Osteocyte (in vitro differentiated cells): ENCODE data around the gene LRRK1. TPM values are rescaled to one million over a fixed set of nuclear protein-coding genes. Genes with fewer than 3 reads are reported as not detected.

Experiments used
- DNase-seq: peaks from one replicate; pipeline ENCODE4 v3.0.0; 2021; ENCODE audit warnings: mixed read lengths; ENCODE audit not compliant: unreplicated experiment; ENCODE audit errors: extremely low spot score
- H3K27ac Mint-ChIP-seq: one replicate; pipeline ENCODE4 v1.8.0; 2021; ENCODE audit warnings: mild to moderate bottlenecking, mixed read lengths; ENCODE audit not compliant: unreplicated experiment
- H3K27me3 Mint-ChIP-seq: one replicate; pipeline ENCODE4 v1.8.0; 2021; ENCODE audit warnings: mixed read lengths; ENCODE audit not compliant: unreplicated experiment
- H3K36me3 Mint-ChIP-seq: one replicate; pipeline ENCODE4 v1.8.0; 2021; ENCODE audit warnings: mixed read lengths; ENCODE audit not compliant: unreplicated experiment
- H3K4me1 Mint-ChIP-seq: one replicate; pipeline ENCODE4 v1.8.0; 2021; ENCODE audit warnings: mixed read lengths; ENCODE audit not compliant: unreplicated experiment
- H3K4me3 Mint-ChIP-seq: one replicate; pipeline ENCODE4 v1.8.0; 2021; ENCODE audit warnings: mild to moderate bottlenecking, moderate library complexity, mixed read lengths; ENCODE audit not compliant: unreplicated experiment
- H3K9me3 Mint-ChIP-seq: one replicate; pipeline ENCODE4 v1.8.0; 2021; ENCODE audit warnings: mixed read lengths; ENCODE audit not compliant: unreplicated experiment
- total RNA-seq: library from RNA; stranded (reverse); gene quantifications from 2 replicates; pipeline ENCODE4 v1.2.1, GENCODE V29; 2021
- TF ChIP-seq, protein P1 (sequence below): fragments of 200-600 bp; sonication (generic); IDR thresholded peaks from 2 replicates; pipeline ENCODE4 v1.5.0; 2021; ENCODE audit warnings: antibody characterized with exemption, mild to moderate bottlenecking, moderate library complexity

Gene LRRK1
- total RNA-seq, 1 donor from 2014 or later = 10.8 TPM

DNA sequence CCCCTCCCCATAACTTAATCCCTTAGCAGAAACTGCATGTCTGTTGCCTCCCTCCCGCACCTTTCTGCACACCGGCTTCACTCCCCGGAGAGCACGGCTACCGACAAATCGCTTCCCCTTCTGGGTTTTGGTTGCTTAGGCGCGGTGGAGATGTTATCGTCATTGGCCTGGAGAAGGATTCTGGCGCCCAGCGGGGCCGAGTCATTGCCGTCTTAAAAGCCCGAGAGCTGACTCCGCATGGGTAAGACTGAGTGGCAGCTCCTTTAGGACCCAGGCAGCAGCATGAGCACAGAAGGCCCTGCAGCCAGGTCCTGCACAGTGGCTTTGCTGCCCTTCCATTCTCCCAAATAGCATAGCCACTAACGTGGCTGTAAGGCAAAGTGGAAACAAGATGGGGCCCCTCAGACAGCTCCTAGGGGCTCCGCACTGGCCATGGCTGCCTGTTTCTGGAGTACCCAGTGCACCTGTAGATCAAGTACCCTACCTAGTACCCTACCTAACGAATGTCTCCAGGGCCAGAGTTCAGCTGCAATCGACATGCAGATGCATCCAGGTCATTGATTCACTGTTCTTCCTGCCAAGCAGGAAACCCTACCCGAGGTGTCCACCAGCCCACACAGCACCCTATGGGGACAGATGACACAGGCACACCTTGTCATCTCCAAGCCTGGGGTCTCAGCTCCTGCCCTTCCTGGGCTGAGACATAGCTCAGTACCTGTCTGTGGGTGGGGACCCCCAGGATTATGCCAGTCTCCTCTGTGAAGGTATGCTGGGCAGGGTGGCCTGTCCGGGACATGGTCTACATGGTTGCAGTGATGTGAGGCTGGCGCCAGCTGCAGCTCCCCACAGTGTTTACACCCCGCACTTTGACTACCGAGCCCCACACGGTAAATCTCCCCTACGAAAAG lies 147.6 kb downstream of the LRRK1 start:
- Mint-ChIP-seq H3K27me3 (no peaks in the 10 kb centered on the region), H3K9me3 (no peaks in the 10 kb centered on the region), H3K4me3 (no peak overlapping the region), H3K36me3 (peaks cover 12% of the 10 kb centered on the region), H3K27ac (no peak overlapping the region), H3K4me1 (peaks cover 49% of the 10 kb centered on the region)
- TF ChIP-seq, protein P1, sequence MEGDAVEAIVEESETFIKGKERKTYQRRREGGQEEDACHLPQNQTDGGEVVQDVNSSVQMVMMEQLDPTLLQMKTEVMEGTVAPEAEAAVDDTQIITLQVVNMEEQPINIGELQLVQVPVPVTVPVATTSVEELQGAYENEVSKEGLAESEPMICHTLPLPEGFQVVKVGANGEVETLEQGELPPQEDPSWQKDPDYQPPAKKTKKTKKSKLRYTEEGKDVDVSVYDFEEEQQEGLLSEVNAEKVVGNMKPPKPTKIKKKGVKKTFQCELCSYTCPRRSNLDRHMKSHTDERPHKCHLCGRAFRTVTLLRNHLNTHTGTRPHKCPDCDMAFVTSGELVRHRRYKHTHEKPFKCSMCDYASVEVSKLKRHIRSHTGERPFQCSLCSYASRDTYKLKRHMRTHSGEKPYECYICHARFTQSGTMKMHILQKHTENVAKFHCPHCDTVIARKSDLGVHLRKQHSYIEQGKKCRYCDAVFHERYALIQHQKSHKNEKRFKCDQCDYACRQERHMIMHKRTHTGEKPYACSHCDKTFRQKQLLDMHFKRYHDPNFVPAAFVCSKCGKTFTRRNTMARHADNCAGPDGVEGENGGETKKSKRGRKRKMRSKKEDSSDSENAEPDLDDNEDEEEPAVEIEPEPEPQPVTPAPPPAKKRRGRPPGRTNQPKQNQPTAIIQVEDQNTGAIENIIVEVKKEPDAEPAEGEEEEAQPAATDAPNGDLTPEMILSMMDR = no peak
- no peak for DNase-seq

DNA sequence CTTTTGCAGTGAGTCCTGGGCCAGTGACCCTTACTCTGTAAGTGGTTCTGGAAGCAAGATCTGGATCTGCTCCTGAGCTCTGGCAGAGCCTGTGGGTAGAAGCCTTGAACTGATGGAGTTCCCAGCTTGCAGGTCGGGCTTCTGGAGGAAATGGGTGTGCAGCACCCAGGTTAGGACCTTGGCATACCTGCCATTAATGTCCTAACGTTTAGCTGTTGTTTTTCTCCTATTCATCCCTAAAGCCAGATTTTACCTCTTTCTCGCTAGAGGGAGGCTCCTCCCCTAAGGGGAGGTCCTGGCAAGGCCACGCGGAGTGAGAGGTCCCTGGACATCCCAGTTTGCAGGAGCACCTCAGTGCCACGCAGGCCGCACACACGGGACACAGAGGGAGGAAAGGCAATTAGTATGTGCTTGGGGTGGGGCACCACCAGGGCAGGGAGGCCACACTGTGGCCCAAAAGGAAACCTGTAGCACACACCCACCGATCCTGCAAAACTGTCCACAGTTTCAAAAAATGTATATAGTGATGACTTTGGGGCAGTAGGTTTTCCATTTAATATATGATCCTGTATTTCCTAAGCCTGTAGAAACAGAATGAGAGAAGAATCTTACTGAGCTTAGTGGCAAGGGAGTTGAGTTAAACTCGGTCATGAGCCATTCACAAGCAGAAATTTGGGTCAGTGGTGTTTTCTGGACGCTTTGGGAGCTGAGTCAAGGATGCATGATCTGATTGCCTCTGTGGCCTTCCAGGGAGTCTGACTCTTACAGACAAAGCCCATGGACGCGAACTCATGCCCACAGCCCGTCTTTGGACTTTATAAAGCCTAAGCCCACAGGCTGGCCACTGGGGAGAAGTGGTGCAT lies 148.7 kb downstream of the LRRK1 start:
- TF ChIP-seq, protein P1 = no peak
- Mint-ChIP-seq H3K36me3 (peaks cover 10% of the 10 kb centered on the region), H3K4me1 (peaks cover 49% of the 10 kb centered on the region), H3K9me3 (no peaks in the 10 kb centered on the region), H3K4me3 (no peak overlapping the region), H3K27ac (no peak overlapping the region), H3K27me3 (no peaks in the 10 kb centered on the region)
- DNase-seq = no peak

DNA sequence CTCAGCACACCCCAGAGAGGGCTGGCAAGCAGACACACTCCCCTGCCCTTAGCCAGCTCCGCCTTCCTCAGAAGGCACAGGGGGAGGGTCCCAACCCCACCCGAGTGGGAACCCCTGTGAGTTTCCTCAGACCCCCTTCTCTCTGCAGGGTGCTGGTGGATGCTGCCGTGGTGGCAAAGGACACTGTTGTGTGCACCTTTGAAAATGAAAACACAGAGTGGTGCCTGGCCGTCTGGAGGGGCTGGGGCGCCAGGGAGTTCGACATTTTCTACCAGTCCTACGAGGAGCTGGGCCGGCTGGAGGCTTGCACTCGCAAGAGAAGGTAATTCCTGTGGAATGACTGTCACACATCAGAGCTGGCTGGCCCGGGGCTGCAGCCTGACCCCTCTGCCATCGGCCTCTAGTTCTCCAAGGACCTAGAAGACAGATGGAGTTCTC lies 149.4 kb downstream of the LRRK1 start:
- H3K4me3 Mint-ChIP-seq = no peak overlapping the region
- no peaks in the 10 kb centered on the region for H3K9me3 Mint-ChIP-seq
- no peaks in the 10 kb centered on the region for H3K27me3 Mint-ChIP-seq
- H3K36me3 Mint-ChIP-seq = peaks cover 3% of the 10 kb centered on the region
- H3K4me1 Mint-ChIP-seq = peaks cover 44% of the 10 kb centered on the region
- no peak for DNase-seq
- TF ChIP-seq, protein P1 = no peak
- peak overlapping the region; percentile 53 for H3K27ac Mint-ChIP-seq

DNA sequence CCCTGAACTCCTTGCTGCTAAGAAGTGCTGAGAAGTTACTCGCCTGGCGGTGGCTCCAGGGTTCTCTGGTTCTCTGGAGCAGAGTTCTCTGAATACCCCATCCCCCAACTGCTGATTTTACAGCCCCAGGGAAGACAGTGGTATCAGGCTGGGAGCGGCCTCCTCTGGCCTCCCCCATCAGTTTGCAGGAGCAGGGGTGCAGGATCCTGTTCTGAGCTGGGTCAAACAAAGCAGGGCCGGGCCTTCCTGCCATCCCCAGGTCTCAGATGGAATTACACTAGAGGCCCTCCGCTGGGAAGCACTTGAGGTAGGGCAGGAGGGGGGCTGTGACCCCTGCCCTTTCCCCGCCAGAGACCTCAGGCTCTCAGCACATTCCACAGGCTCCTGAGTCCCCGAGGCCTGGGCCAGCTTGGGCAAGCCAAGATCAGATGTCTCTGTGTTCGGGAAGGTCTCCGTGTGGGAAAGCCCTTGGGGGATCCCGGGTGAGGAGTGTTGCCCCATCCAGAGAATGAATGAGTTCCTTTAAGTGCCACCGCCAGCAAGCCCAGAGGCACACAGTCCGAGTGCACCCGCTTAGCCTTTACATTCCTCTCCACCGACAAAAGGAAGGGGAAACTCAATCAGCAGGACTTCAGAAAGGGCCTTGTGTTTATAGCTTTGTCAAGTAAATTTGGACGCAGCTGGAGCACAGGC lies 149.9 kb downstream of the LRRK1 start:
- TF ChIP-seq, protein P1 = peak; percentile 39
- DNase-seq = no peak
- peak overlapping the region; percentile 53 for H3K27ac Mint-ChIP-seq
- H3K4me1 Mint-ChIP-seq = peaks cover 40% of the 10 kb centered on the region
- H3K9me3 Mint-ChIP-seq = no peaks in the 10 kb centered on the region
- H3K36me3 Mint-ChIP-seq = peaks cover 1% of the 10 kb centered on the region
- no peaks in the 10 kb centered on the region for H3K27me3 Mint-ChIP-seq
- no peak overlapping the region for H3K4me3 Mint-ChIP-seq
